ENCODE measurements around the gene AJAP1. TPM values are rescaled to one million over a fixed set of nuclear protein-coding genes. Genes with fewer than 3 reads are reported as not detected.

AJAP1 gene
- total RNA-seq, 1 experiment from 2014 or later = not detected

- no peak for TF ChIP-seq TCF7L2 (IDR thresholded peaks at IDR 0.05; ENCODE audit: low read depth, low read length)
- no peaks in the 10 kb centered on the region for H3K4me1 ChIP-seq (ENCODE audit: control insufficient read depth, insufficient read depth, low read length)
- in situ Hi-C loops (cut with HindIII; ENCODE audit: low pct_unique_long_range_greater_than_20kb, low sequenced_read_pairs) = no loop called here
- DNase-seq (ENCODE audit: low read depth, low spot score) (no peak), ATAC-seq (no peak)
- ChIA-PET CTCF (no interaction called here), POLR2A (no interaction called here)
- no peaks in the 10 kb centered on the region for H3K27me3 ChIP-seq (ENCODE audit: control insufficient read depth, insufficient read depth, low read length)
- H3K9me3 ChIP-seq (ENCODE audit: control insufficient read depth, insufficient read depth, low read depth, low read length) = no peaks in the 10 kb centered on the region
- BruUV-seq (replicated peaks) = no TSS peak
- no peaks in the 10 kb centered on the region for H3K36me3 ChIP-seq (ENCODE audit: control insufficient read depth, insufficient read depth, low read length)
- intact Hi-C loops (cut with micrococcal nuclease; ENCODE audit: unreplicated experiment) = no loop called here
- no peak overlapping the region for H3K4me3 ChIP-seq (ENCODE audit: low read depth in 2 of 2, low read length in 2 of 2)
- no peak overlapping the region for H3K27ac ChIP-seq (ENCODE audit: low read length)
These were observed 19.7 kb downstream of the AJAP1 start for GRCh38 chr1:4674117-4674516.

DNA sequence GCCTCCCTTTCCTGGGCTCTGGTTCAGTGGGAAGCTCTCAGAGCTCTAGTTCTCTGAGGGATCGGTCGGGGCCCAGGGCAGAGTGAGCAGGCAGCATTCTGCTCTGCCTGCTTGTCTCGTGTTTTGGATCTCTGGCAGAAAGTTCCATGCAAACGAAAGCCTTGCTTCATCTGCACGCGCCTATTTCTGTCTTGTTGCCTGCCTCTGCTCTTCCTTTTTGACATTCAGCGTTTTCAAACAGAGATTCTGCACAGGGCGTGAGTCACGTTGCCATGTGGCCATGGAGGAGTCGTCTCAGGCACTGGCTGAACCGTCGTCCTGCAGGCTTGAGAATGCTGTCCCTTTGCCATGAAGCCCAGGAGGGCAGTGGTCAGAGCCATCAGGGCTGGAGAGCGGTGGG, 20.3 kb downstream of the AJAP1 start:
- in situ Hi-C loops (cut with HindIII; ENCODE audit: low pct_unique_long_range_greater_than_20kb, low sequenced_read_pairs) = no loop called here
- Histone ChIP-seq H3K27ac (ENCODE audit: low read length) (no peak overlapping the region), H3K9me3 (ENCODE audit: control insufficient read depth, insufficient read depth, low read depth, low read length) (no peaks in the 10 kb centered on the region), H3K27me3 (ENCODE audit: control insufficient read depth, insufficient read depth, low read length) (no peaks in the 10 kb centered on the region), H3K4me1 (ENCODE audit: control insufficient read depth, insufficient read depth, low read length) (no peaks in the 10 kb centered on the region), H3K36me3 (ENCODE audit: control insufficient read depth, insufficient read depth, low read length) (no peaks in the 10 kb centered on the region), H3K4me3 (ENCODE audit: low read depth in 2 of 2, low read length in 2 of 2) (no peak overlapping the region)
- ATAC-seq (no peak), DNase-seq (ENCODE audit: low read depth, low spot score) (no peak)
- TF ChIP-seq CTCF (IDR thresholded peaks at IDR 0.05) (no peak), SIN3A (IDR thresholded peaks at IDR 0.05; ENCODE audit: borderline replicate concordance, insufficient read depth, low read depth, low read length) (no peak), POLR2AphosphoS5 (IDR thresholded peaks at IDR 0.05; ENCODE audit: low read depth, low read length) (no peak), REST (IDR thresholded peaks at IDR 0.05; ENCODE audit: insufficient read depth in 1 of 2, low read depth in 2 of 2, low read length in 1 of 2) (no peak), TCF7L2 (IDR thresholded peaks at IDR 0.05; ENCODE audit: low read depth, low read length) (no peak)
- CTCF ChIA-PET = no interaction called here
- intact Hi-C loops (cut with micrococcal nuclease; ENCODE audit: unreplicated experiment) = no loop called here
- no TSS peak for BruUV-seq (replicated peaks)
- POLR2A ChIA-PET = no interaction called here

DNA sequence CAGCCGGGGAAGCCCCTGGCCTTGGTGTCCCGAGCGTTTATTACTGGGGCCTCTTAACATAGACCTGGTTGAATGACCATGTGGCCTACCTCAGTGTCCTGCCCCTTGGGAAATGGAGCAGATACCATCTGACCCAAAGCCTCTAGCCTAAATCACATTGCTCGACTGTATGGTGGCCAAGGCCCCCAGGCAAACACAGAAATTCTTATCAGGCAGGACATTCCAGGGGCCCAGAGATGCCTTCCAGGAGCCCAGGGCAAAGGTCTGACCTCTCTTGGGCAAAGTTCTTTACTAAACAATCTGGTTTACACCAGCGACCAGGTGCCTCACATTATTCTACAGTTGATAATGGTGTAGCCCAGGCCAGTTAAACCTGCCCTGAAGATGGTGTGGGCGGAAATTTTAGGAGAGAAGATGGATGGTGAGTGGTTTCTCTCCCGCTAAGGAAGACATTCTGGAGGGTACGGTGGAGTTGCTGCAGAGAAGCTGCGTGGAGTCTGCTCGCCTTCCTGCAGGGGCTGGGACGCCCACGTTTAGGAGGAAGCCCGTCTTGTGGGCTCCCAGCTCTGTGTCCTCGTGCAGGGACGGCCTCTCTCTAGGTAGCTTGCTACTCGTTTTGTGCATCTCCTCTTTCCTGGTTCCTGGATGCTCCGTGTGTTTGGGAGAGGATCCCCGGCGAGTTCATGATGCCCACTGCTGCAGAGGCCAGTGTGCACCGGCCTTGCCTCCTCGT, 21.2 kb downstream of the AJAP1 start:
- no peak for DNase-seq (ENCODE audit: low read depth, low spot score)
- ChIA-PET CTCF (no interaction called here), POLR2A (no interaction called here)
- no peaks in the 10 kb centered on the region for H3K27me3 ChIP-seq (ENCODE audit: control insufficient read depth, insufficient read depth, low read length)
- no peak for ATAC-seq
- no peaks in the 10 kb centered on the region for H3K9me3 ChIP-seq (ENCODE audit: control insufficient read depth, insufficient read depth, low read depth, low read length)
- TF ChIP-seq SIN3A (IDR thresholded peaks at IDR 0.05; ENCODE audit: borderline replicate concordance, insufficient read depth, low read depth, low read length) (no peak), POLR2AphosphoS5 (IDR thresholded peaks at IDR 0.05; ENCODE audit: low read depth, low read length) (no peak), REST (IDR thresholded peaks at IDR 0.05; ENCODE audit: insufficient read depth in 1 of 2, low read depth in 2 of 2, low read length in 1 of 2) (no peak), TCF7L2 (IDR thresholded peaks at IDR 0.05; ENCODE audit: low read depth, low read length) (no peak), CTCF (IDR thresholded peaks at IDR 0.05) (no peak)
- no TSS peak for BruUV-seq (replicated peaks)
- no peaks in the 10 kb centered on the region for H3K36me3 ChIP-seq (ENCODE audit: control insufficient read depth, insufficient read depth, low read length)
- in situ Hi-C loops (cut with HindIII; ENCODE audit: low pct_unique_long_range_greater_than_20kb, low sequenced_read_pairs) = no loop called here
- no peak overlapping the region for H3K4me3 ChIP-seq (ENCODE audit: low read depth in 2 of 2, low read length in 2 of 2)
- no peak overlapping the region for H3K27ac ChIP-seq (ENCODE audit: low read length)
- intact Hi-C loops (cut with micrococcal nuclease; ENCODE audit: unreplicated experiment) = no loop called here
- H3K4me1 ChIP-seq (ENCODE audit: control insufficient read depth, insufficient read depth, low read length) = no peaks in the 10 kb centered on the region

Data from Panc1 (cell line).